HG03135 (cell line): Measurements from ENCODE around the gene HLF.

Experiments used
- ATAC-seq: cut with Tn5 transposase; IDR thresholded peaks from one replicate; pipeline ENCODE4 v1.9.1; 2021; ENCODE audit warnings: mild to moderate bottlenecking, moderate library complexity; ENCODE audit not compliant: unreplicated experiment

HLF gene

GRCh38 chr17:55264645-55265298, at the start of gene HLF:
Gene HLF (plus strand): TSS chr17:55264960. CDS start chr17:55265485, 525 bp downstream.
- peak; percentile 89 for ATAC-seq

- ATAC-seq, result no peak
Measured at GRCh38 chr17:55215711-55216110, 49.0 kb upstream of the HLF start.

GRCh38 chr17:55216888-55217287, 47.9 kb upstream of the HLF start:
- no peak for ATAC-seq

- no peak for ATAC-seq
Measured at GRCh38 chr17:55219459-55219858, 45.3 kb upstream of the HLF start.

GRCh38 chr17:55219934-55220333, 44.8 kb upstream of the HLF start:
- no peak for ATAC-seq

- ATAC-seq, result no peak
Measured at GRCh38 chr17:55223524-55223923, 41.2 kb upstream of the HLF start.

GRCh38 chr17:55224746-55225145, 40.0 kb upstream of the HLF start:
- ATAC-seq, result no peak

GRCh38 chr17:55225237-55225636, 39.5 kb upstream of the HLF start:
- ATAC-seq, result no peak

GRCh38 chr17:55228683-55229192, 36.0 kb upstream of the HLF start:
- no peak for ATAC-seq

- ATAC-seq, result no peak
Measured at GRCh38 chr17:55229276-55229675, 35.5 kb upstream of the HLF start.

- ATAC-seq, result no peak
Measured at GRCh38 chr17:55230716-55231115, 34.0 kb upstream of the HLF start.

- ATAC-seq, result no peak
Measured at GRCh38 chr17:55233840-55234239, 30.9 kb upstream of the HLF start.

GRCh38 chr17:55236316-55236715, 28.4 kb upstream of the HLF start:
- ATAC-seq, result no peak

GRCh38 chr17:55237268-55237667, 27.5 kb upstream of the HLF start:
- no peak for ATAC-seq

- no peak for ATAC-seq
Measured at GRCh38 chr17:55237841-55238178, 26.9 kb upstream of the HLF start.

GRCh38 chr17:55238179-55238930, 26.4 kb upstream of the HLF start:
- ATAC-seq, result peak; percentile 93

GRCh38 chr17:55238931-55239297, 25.8 kb upstream of the HLF start:
- peak; percentile 27 for ATAC-seq

GRCh38 chr17:55241097-55241496, 23.7 kb upstream of the HLF start:
- ATAC-seq, result no peak

GRCh38 chr17:55242476-55242875, 22.3 kb upstream of the HLF start:
- no peak for ATAC-seq

GRCh38 chr17:55245986-55246385, 18.8 kb upstream of the HLF start:
- no peak for ATAC-seq

- ATAC-seq, result no peak
Measured at GRCh38 chr17:55246583-55246982, 18.2 kb upstream of the HLF start.

GRCh38 chr17:55248077-55248476, 16.7 kb upstream of the HLF start:
- no peak for ATAC-seq

GRCh38 chr17:55249861-55250260, 14.9 kb upstream of the HLF start:
- ATAC-seq, result no peak
